Erythroblast (primary cell): ENCODE results near the gene RND1.

Experiments
- GATA1 ChIP-seq: IDR thresholded peaks from 2 replicates; pipeline ENCODE4 v1.6.1; 2011; ENCODE audit warnings: low read depth, mild to moderate bottlenecking, control low read depth, low read length, moderate library complexity
- POLR2A ChIP-seq: IDR thresholded peaks from 2 replicates; pipeline ENCODE4 v1.6.1; 2011; ENCODE audit warnings: mild to moderate bottlenecking, low read length

DNA sequence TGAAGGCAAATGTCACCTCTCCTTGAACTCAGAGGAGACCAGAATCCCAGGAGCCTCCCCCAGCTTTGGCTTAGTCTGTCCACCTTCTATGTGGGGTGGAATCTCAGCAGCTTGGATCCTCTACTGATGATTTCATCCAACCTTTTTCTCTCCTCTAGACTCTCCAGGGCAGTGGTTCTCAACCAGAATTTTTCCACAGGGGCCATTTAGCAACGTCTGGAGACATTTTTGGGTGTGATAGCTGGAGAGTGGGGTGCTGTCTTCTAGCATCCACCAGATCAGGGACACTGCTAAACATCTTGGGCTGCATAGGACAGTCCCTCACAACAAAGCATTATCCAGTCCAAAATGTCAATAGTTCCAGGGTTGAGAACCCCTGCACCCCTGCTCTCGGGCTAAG lies 9.3 kb downstream of the RND1 start:
- TF ChIP-seq POLR2A, result no peak
- TF ChIP-seq GATA1, result no peak
